Measurements from ENCODE around the gene AXIN1. TPM values are rescaled to one million over a fixed set of nuclear protein-coding genes. Genes with fewer than 3 reads are reported as not detected.
A peak's percentile ranks its signal among the peaks of the same experiment; 100 is the strongest.
"Not testable (repeated sequence)": the region's sequence is repeated elsewhere in the genome, so short reads cannot be mapped to it uniquely, and the experiment has no call there.

AXIN1 gene
- polyA plus RNA-seq, 1 donor from 2014 or later, result 1.6 TPM

DNA sequence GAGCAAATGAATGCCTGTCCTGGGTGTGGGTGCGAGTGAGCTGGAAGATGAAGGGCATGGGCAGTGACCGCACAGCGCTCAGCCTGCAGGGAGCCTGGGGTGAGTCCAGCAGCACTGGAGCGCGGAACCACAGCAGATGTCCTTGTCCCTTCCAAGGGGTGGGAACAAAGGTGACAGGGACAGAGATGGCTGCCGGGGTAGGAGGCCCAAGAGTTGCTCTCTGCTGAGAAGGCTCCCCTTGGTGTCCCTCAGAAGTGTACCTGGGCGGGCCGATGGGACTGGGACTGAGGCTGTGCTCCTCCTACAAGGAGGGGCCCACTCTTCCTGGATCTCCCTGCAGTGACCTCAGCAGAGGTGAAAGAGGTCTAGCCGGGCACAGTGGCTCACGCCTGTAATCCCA, 36.8 kb upstream of the AXIN1 start:
- Mint-ChIP-seq H3K27ac (no peak overlapping the region), H3K4me1 (peaks cover 6 to 9% (median 6%) of the 10 kb centered on the region in 3 donors), H3K4me3 (no peak overlapping the region)

GRCh38 chr16:387761-388666, 35.5 kb upstream of the AXIN1 start:
- not testable (repeated sequence) for H3K9me3 Mint-ChIP-seq, H3K36me3 Mint-ChIP-seq, H3K27me3 Mint-ChIP-seq
- peaks cover 12 to 15% (median 15%) of the 10 kb centered on the region in 3 donors for H3K4me1 Mint-ChIP-seq
- peak overlapping the region in 1 of 3 donors; percentile 82 for H3K27ac Mint-ChIP-seq
- H3K4me3 Mint-ChIP-seq, result peak overlapping the region in 1 of 4 donors; percentile 49

More for the DNA sequence above, 36.8 kb upstream of the AXIN1 start:
- peaks cover 0 to 1% (median 0%) of the 10 kb centered on the region in 3 donors for H3K9me3 Mint-ChIP-seq
- H3K36me3 Mint-ChIP-seq, result no peaks in the 10 kb centered on the region
- H3K27me3 Mint-ChIP-seq, result no peaks in the 10 kb centered on the region

- Mint-ChIP-seq H3K4me3 (peak overlapping the region in 1 of 4 donors; percentile 58), H3K27ac (peak overlapping the region in 1 of 3 donors; percentile 60)
These were observed 34.2 kb upstream of the AXIN1 start for GRCh38 chr16:386641-387156.

DNA sequence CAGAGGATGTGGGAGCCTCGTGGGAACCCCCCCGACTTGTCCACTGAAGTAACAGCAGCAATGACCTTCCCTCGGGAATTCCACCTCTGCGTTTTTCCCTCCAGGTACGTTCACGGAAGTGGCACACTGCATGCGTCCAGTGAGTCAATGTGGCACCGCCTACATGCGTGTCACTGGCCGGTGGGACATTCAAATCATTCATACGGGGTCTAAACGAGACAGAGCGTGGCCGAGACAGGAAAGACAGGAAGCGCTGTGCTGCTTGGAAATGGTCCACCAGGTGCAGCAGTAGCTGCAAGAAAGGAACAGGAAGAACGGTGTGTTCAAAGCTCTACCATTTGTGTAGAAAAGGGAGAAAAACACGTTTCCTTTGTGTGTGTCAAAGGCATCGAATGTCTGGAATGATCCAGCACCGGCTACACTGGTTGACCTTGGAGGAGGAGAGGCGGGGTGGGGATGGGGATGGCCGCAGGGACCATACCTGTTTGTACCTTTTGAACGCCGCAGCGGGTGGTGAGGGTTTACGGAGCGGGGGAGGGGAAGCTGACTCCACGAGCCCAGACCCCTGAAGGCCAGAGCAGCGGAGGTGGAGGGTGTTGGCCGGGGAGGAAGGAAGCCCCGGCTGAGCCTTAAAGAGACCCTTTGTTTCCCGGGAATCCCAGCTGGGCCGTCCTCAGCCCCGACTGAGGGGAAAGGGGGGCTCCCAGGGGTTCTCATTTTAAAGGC, 31.0 kb upstream of the AXIN1 start:
- peak overlapping the region; percentile 85 to 92 (median 90) for H3K4me3 Mint-ChIP-seq
- no peaks in the 10 kb centered on the region for H3K27me3 Mint-ChIP-seq
- H3K36me3 Mint-ChIP-seq, result no peaks in the 10 kb centered on the region
- H3K4me1 Mint-ChIP-seq, result peaks cover 6 to 20% (median 13%) of the 10 kb centered on the region in 3 donors
- no peaks in the 10 kb centered on the region for H3K9me3 Mint-ChIP-seq
- H3K27ac Mint-ChIP-seq, result peak overlapping the region; percentile 78 to 97 (median 88)

More at GRCh38 chr16:386641-387156, 34.2 kb upstream of the AXIN1 start:
- H3K27me3 Mint-ChIP-seq, result no peaks in the 10 kb centered on the region
- no peaks in the 10 kb centered on the region for H3K9me3 Mint-ChIP-seq
- H3K4me1 Mint-ChIP-seq, result peaks cover 12 to 18% (median 13%) of the 10 kb centered on the region in 3 donors
- H3K36me3 Mint-ChIP-seq, result no peaks in the 10 kb centered on the region

DNA sequence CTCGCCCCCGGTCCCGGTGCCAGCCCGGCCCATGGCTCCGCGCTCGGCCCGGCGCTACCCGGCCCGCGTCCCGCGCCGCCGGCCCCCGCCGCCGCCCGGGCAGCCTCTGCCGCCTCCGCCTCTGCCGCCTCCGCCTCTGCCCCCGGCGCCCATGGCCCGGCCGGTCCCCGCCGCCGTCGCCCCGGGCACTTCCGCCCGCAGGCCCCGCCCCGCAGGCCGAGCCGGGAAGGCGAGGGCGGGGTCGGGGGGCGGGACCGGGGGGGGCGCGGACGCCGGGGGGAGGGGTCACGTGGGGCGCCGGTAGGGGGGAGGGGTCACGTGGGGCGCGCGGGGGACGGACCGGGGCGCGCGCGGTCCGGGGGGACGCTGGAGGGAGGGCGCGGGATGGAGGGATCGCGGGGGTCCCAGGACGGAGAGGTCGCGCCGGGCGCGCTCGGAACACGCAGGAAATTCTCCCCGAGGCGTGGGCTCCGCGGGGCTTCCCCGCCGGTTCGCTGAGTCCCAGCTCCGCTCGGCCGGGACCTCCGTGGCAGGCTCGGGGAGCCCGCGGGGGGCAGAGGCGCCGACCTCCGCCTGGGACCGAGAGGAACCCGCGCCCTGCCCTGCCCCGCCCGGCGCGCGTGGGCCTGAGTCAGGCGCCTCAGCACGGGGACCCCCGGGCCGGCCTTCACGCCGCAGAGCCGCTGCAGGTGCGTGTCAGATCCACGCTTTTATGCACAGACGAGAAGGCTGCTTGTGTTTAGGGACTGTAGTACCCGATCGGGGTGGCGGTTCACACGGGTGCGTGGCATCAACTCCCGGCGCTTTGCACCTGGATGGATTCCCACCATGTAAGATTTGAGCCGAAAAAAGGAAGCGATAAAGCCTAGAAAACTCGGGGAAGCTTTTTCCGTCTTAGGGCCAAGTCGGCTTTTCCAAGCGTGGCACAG, 29.5 kb upstream of the AXIN1 start, which contains the start of gene PGAP6:
Gene PGAP6, minus strand, starts transcription at position 190 of the 929 bp plus-strand sequence. Its CDS starts 157 bp downstream, at position 33.
- Mint-ChIP-seq H3K9me3 (no peaks in the 10 kb centered on the region), H3K4me3 (peak within 1 kb of the TSS; percentile 85 to 92 (median 90)), H3K27ac (peak within 1 kb of the TSS; percentile 78 to 97 (median 88)), H3K36me3 (no peaks in the 10 kb centered on the region), H3K27me3 (no peaks in the 10 kb centered on the region), H3K4me1 (peaks cover 6 to 17% (median 9%) of the 10 kb centered on the region in 3 donors)

DNA sequence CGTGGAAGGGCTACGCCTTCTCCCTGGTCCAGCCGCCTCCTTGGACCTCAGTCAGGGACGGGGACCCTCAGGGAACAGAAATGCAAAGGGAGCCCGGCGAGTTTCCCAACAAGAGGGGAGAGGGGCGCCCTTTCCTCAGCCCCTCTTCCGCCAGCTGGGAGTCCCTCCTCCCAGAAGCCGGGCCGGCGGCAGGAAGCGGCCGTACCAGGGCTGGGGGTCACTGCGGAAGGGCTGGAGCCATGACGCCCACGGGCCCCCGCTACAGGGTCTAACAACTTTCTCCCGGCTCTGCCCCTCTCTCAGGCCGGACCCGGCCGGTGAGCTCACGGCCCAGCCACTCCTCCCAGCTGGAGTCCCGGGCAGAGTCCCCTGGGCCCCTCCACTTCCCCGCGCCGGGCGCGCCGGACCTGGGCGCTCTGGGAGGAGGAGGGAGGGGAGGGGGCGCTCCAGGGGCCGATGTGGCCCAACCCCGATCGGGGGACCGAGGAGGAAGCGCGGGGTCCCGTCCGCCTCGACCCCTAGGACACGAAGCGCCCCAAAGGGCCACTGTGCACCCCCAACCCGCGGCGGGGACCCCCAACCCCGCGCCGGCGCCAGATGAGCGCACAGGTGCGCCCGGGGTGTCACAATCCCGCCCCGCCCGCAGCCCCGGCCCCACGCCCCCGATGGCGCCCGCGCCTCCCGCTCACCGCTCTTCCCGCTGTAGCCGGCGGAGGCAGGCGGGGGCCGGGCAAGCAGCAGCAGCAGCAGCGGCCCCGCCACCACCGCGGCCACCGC, 28.7 kb upstream of the AXIN1 start:
- Mint-ChIP-seq H3K4me1 (peaks cover 6 to 15% (median 9%) of the 10 kb centered on the region in 3 donors), H3K9me3 (no peaks in the 10 kb centered on the region), H3K27me3 (no peaks in the 10 kb centered on the region), H3K36me3 (no peaks in the 10 kb centered on the region), H3K4me3 (peak overlapping the region in 3 of 4 donors; percentile 22 to 74 (median 48)), H3K27ac (peak overlapping the region in 1 of 3 donors; percentile 88)

GRCh38 chr16:380762-381011, 28.2 kb upstream of the AXIN1 start:
- H3K4me3 Mint-ChIP-seq, result peak overlapping the region; percentile 58 to 85 (median 72)
- no peaks in the 10 kb centered on the region for H3K36me3 Mint-ChIP-seq
- H3K4me1 Mint-ChIP-seq, result peaks cover 6 to 15% (median 9%) of the 10 kb centered on the region in 3 donors
- H3K27ac Mint-ChIP-seq, result peak overlapping the region in 2 of 3 donors; percentile 84 to 88
- no peaks in the 10 kb centered on the region for H3K27me3 Mint-ChIP-seq
- no peaks in the 10 kb centered on the region for H3K9me3 Mint-ChIP-seq

DNA sequence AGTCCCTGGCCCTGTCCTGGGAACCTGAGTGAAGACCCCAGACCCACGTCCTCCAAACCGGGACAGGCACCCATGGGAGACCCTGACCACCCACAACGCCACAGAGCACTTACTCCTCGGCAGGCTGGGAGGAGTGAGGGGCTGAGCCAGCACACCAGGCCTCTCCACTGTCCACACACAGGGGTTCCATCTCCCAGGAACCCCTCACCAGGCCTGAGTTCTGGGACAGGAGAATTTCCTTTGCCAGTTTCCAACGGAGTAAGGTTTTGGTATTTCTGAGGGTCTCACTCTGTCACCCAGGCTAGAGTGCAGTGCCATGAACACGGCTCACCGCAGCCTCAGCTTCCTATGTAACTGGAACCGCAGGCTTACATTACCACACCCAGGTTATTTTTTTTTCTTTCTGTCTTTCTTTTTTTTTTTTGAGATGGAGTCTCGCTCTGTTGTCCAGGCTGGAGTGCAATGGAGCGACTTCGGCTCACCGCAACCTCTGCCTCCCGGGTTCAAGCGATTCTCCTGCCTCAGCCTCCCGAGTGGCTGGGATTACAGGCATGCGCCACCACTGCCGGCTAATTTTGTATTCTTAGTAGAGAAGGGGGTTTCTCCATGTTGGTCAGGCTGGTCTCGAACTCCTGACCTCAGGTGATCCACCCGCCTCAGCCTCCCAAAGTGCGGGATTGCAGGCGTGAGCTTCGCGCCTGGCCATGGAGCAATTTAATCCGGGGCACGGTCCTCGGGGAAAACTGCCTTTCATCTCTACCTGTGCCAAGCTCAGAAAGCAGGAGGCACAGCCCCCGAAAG, 27.6 kb upstream of the AXIN1 start:
- Mint-ChIP-seq H3K27ac (peak overlapping the region; percentile 74 to 88 (median 84)), H3K36me3 (no peaks in the 10 kb centered on the region), H3K27me3 (no peaks in the 10 kb centered on the region), H3K4me3 (peak overlapping the region; percentile 58 to 85 (median 72)), H3K4me1 (peaks cover 6 to 15% (median 9%) of the 10 kb centered on the region in 3 donors), H3K9me3 (no peaks in the 10 kb centered on the region)

GRCh38 chr16:379183-379960, 26.8 kb upstream of the AXIN1 start:
- peaks cover 6 to 14% (median 9%) of the 10 kb centered on the region in 3 donors for H3K4me1 Mint-ChIP-seq
- no peaks in the 10 kb centered on the region for H3K9me3 Mint-ChIP-seq
- H3K27me3 Mint-ChIP-seq, result no peaks in the 10 kb centered on the region
- H3K27ac Mint-ChIP-seq, result no peak overlapping the region
- H3K36me3 Mint-ChIP-seq, result no peaks in the 10 kb centered on the region
- H3K4me3 Mint-ChIP-seq, result peak overlapping the region in 3 of 4 donors; percentile 71 to 85 (median 74)

- Mint-ChIP-seq H3K36me3 (no peaks in the 10 kb centered on the region), H3K27ac (no peak overlapping the region), H3K9me3 (no peaks in the 10 kb centered on the region), H3K4me3 (peak overlapping the region in 1 of 4 donors; percentile 74), H3K4me1 (peaks cover 6 to 11% (median 9%) of the 10 kb centered on the region in 3 donors), H3K27me3 (no peaks in the 10 kb centered on the region)
These were observed 26.3 kb upstream of the AXIN1 start for GRCh38 chr16:378821-379182.

GRCh38 chr16:378113-378820, 25.7 kb upstream of the AXIN1 start:
- H3K27ac Mint-ChIP-seq, H3K4me1 Mint-ChIP-seq, H3K36me3 Mint-ChIP-seq, H3K27me3 Mint-ChIP-seq, H3K9me3 Mint-ChIP-seq: not testable (repeated sequence)
- H3K4me3 Mint-ChIP-seq, result peak overlapping the region in 1 of 4 donors; percentile 74

DNA sequence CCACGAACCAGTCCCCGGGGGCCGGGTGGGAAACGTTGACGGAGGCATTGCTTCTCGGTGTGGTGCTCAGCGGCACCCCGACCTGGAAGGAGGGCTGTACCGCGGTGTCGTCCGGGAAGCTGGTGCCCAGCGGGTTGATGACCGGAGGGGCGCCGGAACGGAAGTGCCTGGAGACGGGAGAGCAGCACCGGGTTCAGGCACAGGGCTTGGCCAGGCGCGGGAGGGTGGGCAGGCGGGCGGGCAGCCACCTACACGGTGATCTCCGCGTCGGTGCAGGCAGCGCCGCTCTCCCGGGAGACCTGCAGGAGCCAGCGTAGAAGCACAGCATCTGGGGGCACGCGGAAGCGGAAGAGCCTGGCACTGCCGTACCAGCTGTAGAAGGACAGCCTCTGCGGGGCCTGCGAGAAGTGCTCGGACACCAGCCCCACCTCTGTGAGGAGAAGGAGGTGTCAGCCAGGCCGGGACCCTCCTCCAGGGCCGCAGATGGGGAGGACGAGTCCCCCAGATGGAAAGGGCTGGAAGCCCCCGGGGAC, 25.0 kb upstream of the AXIN1 start:
- H3K27me3 Mint-ChIP-seq, result no peaks in the 10 kb centered on the region
- no peaks in the 10 kb centered on the region for H3K36me3 Mint-ChIP-seq
- H3K9me3 Mint-ChIP-seq, result no peaks in the 10 kb centered on the region
- H3K27ac Mint-ChIP-seq, result no peak overlapping the region
- no peak overlapping the region for H3K4me3 Mint-ChIP-seq
- peaks cover 0 to 2% (median 2%) of the 10 kb centered on the region in 3 donors for H3K4me1 Mint-ChIP-seq
